Skeletal muscle tissue (tissue), 4 donors: Measurements from ENCODE around the gene FCRLB. TPM values are rescaled to one million over a fixed set of nuclear protein-coding genes. Genes with fewer than 3 reads are reported as not detected.

Source experiments
- H3K27ac ChIP-seq: one replicate; pipeline ENCODE4 v1.7.0; 2013; ENCODE audit warnings: mild to moderate bottlenecking, low read depth, low read length, inconsistent platforms
- H3K27me3 ChIP-seq, 3 donors: one replicate each; pipeline ENCODE4 v1.7.0; 2013; ENCODE audit warnings: low read length in 3 of 3; ENCODE audit not compliant: control insufficient read depth in 3 of 3, insufficient read depth in 3 of 3
- H3K36me3 ChIP-seq, 3 donors: one replicate each; pipeline ENCODE4 v1.7.0; 2013; ENCODE audit warnings: low read length in 3 of 3; ENCODE audit not compliant: control insufficient read depth in 3 of 3, insufficient read depth in 3 of 3
- H3K4me1 ChIP-seq, 3 donors: one replicate each; pipeline ENCODE4 v1.7.0; 2013; ENCODE audit warnings: low read length in 3 of 3, mild to moderate bottlenecking in 3 of 3; ENCODE audit not compliant: control insufficient read depth in 3 of 3, insufficient read depth in 3 of 3
- H3K4me3 ChIP-seq, 3 donors: one replicate each; pipeline ENCODE4 v1.7.0; 2013; ENCODE audit warnings: low read length in 3 of 3
- H3K9ac ChIP-seq, 3 donors: one replicate each; pipeline ENCODE4 v1.7.0; 2013; ENCODE audit warnings: low read length in 3 of 3, mild to moderate bottlenecking in 3 of 3, moderate library complexity in 2 of 3, low read depth in 1 of 3
- H3K9me3 ChIP-seq, 3 donors: one replicate each; pipeline ENCODE4 v1.7.0; 2013; ENCODE audit warnings: low read length in 3 of 3; ENCODE audit not compliant: control insufficient read depth in 3 of 3
- total RNA-seq: library from RNA; depleted of rRNA; stranded (reverse); fragments of >200 nt; gene quantifications from one replicate; pipeline ENCODE4 v1.2.3, GENCODE V29; 2014
- donor health status: Osteomylitis.

The FCRLB gene
- total RNA-seq, 1 donor from 2014 or later: 1.0 TPM

DNA sequence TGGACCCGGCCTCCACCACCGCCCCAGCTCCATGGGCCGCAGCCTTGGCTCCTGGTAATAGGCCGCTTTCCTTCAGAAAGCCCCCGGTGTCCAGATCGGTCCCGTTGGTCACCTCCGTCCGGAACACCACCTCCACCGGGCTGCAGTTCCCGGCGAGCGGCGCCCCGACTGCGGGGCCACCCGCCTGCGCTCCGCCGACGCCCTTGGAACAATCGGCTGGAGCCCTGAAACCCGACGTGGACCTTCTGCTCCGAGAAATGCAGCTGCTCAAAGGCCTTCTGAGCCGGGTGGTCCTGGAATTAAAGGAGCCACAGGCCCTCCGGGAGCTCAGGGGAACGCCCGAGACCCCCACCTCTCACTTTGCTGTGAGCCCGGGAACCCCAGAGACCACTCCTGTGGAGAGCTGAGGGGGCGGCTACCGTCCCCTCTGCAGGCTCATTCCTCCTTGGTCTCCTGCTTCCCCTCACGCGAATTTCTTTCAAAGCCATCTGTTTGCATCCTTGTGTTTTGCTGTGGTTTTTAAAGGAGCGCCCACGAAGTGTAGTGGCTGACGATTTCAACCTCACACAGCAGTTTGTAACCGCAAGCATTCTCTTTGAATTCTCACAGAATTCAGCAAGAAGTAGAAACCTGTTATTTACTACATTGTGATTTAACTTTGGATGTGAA is 6.0 kb downstream of the FCRLB start:
- Histone ChIP-seq H3K27me3 (peaks cover 8 to 45% (median 36%) of the 10 kb centered on the region in 3 donors), H3K9ac (peak overlapping the region; percentile 67 to 80 (median 79))

GRCh38 chr1:161728376-161729226 is 7.3 kb downstream of the FCRLB start:
- H3K9ac ChIP-seq: no peak overlapping the region
- peaks cover 2 to 35% (median 28%) of the 10 kb centered on the region in 3 donors for H3K27me3 ChIP-seq
- no peak overlapping the region for H3K27ac ChIP-seq
- H3K36me3 ChIP-seq: no peaks in the 10 kb centered on the region
- no peak overlapping the region for H3K4me3 ChIP-seq
- no peaks in the 10 kb centered on the region for H3K9me3 ChIP-seq
- H3K4me1 ChIP-seq: peaks cover 8 to 22% (median 10%) of the 10 kb centered on the region in 3 donors

More for the DNA sequence above, 6.0 kb downstream of the FCRLB start:
- Histone ChIP-seq H3K4me1 (peaks cover 8 to 22% (median 10%) of the 10 kb centered on the region in 3 donors), H3K27ac (peak overlapping the region; percentile 68), H3K36me3 (no peaks in the 10 kb centered on the region), H3K4me3 (peak overlapping the region; percentile 65 to 83 (median 78)), H3K9me3 (no peaks in the 10 kb centered on the region)

- Histone ChIP-seq H3K9me3 (no peaks in the 10 kb centered on the region), H3K36me3 (no peaks in the 10 kb centered on the region), H3K27me3 (peaks cover 0 to 25% (median 22%) of the 10 kb centered on the region in 3 donors), H3K4me1 (peaks cover 8 to 22% (median 10%) of the 10 kb centered on the region in 3 donors), H3K27ac (no peak overlapping the region), H3K4me3 (no peak overlapping the region), H3K9ac (no peak overlapping the region)
Observed at GRCh38 chr1:161730050-161730564, 8.8 kb downstream of the FCRLB start.

DNA sequence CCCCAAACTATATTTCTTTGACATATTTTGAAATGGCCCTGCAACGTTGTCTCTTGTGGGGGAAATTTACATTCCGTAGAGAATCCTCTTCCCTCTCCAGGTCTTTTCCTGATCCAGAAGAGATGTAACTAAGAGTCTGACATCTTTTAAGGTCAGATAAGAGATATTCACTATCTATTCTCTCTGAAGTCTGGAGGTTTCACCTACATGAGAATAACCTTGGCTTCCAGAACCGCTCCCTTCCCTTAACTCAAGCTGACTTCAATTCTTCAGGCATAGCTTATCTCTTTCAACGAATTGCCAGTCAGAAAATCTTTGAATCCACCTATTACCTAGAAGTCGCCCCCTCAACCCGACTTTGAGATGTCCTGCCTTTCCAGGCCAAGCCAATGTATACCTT is 9.9 kb downstream of the FCRLB start:
- Histone ChIP-seq H3K27ac (no peak overlapping the region), H3K4me1 (peaks cover 0 to 11% (median 3%) of the 10 kb centered on the region in 3 donors), H3K4me3 (no peak overlapping the region), H3K9ac (no peak overlapping the region), H3K9me3 (no peaks in the 10 kb centered on the region), H3K27me3 (peaks cover 0 to 15% (median 10%) of the 10 kb centered on the region in 3 donors), H3K36me3 (no peaks in the 10 kb centered on the region)

GRCh38 chr1:161731981-161732718 is 10.8 kb downstream of the FCRLB start:
- no peak overlapping the region for H3K9ac ChIP-seq
- no peak overlapping the region for H3K27ac ChIP-seq
- H3K36me3 ChIP-seq: no peaks in the 10 kb centered on the region
- peaks cover 0 to 5% (median 1%) of the 10 kb centered on the region in 3 donors for H3K4me1 ChIP-seq
- peaks cover 0 to 11% (median 6%) of the 10 kb centered on the region in 3 donors for H3K27me3 ChIP-seq
- H3K4me3 ChIP-seq: no peak overlapping the region
- H3K9me3 ChIP-seq: no peaks in the 10 kb centered on the region

DNA sequence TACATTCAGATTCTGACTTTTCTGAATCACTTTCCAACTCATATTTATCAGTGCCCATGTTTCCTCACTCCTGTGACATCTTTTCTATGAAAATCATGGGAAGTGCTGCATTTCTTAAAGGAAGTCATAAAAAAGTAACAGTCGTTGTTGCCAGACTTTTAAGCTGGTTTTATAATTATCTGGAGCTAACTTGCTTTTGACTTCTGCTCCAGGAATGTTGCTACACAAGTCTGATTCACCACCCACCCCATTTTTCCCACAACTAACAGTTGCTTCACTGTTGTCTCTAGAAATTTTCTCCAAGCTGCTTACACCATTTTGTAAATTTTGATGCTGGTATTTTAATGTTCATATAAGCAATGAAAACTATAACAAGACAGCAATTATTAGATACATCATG is 12.2 kb downstream of the FCRLB start:
- Histone ChIP-seq H3K9ac (no peak overlapping the region), H3K4me3 (no peak overlapping the region), H3K9me3 (no peaks in the 10 kb centered on the region), H3K27ac (no peak overlapping the region), H3K36me3 (no peaks in the 10 kb centered on the region), H3K27me3 (peaks cover 0 to 5% (median 0%) of the 10 kb centered on the region in 3 donors), H3K4me1 (no peaks in the 10 kb centered on the region)

DNA sequence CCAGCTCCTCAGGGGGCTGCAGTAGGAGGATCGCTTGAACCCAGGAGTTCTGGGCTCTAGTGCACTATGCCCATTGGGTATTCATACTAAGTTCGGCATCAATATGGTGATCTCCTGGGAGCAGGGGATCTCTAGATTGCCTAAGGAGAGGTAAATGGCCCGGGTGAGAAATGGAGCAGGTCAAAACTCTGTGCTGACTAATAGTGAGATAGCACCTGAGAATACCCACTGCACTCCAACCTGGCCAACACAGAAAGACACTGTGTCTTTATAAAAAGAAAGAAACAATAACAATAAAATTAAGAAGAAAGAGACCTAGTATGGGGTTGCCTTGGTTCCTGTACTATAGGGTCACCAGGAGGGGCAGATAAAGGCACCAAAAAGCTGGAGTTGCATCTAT is 14.5 kb downstream of the FCRLB start:
- Histone ChIP-seq H3K9ac (no peak overlapping the region), H3K27me3 (peaks cover 0 to 3% (median 0%) of the 10 kb centered on the region in 3 donors), H3K27ac (no peak overlapping the region), H3K36me3 (no peaks in the 10 kb centered on the region), H3K4me1 (no peaks in the 10 kb centered on the region), H3K9me3 (no peaks in the 10 kb centered on the region), H3K4me3 (no peak overlapping the region)

DNA sequence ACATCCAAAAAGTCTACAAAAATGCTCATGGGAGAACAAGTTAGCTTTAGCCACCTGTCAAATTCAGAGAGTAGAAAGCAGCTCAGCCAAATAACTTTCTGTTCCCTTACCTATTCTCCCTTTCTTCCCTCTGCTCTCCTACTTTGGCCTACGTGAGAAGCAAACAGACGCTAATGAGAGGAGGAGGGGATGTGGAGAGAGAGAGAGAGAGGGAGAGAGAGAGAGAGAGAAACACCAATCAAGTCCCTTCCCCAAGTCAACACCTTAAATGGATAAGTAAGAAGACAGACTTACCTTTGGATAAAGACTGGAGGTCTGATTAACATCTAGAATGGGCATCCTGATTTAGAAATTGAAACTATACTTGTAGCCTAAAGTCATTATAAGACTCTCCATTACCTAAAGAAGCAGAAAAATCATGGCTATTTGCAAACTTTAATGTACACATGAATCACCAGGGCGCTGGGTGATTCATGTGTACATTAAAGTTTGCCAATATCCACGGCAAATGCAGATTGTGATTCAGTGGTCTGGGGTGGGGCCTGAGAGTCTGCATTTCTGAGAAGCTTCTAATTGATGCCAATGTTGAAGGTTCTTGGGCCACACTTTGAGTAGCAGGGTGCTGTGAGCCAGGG is 15.1 kb downstream of the FCRLB start:
- Histone ChIP-seq H3K36me3 (no peaks in the 10 kb centered on the region), H3K4me1 (no peaks in the 10 kb centered on the region)

DNA sequence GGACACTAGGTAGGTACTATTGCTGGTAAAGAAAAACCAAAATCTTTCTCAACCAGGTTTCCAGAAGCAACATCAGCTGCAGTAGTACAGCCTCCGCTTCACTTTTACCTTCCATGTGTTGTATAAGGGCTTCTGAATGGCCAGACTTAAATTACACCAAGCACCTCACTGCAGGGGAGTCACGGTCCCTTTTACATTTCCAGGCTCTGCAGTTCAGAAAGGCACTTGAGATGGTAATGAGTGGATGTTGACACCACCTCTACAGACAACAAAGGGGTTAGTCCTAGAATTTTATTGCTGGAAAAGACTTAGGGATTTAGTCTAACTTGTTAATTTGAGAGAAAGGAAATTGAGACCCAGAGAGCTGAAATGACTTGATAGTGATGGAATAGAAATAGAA is 16.3 kb downstream of the FCRLB start:
- Histone ChIP-seq H3K9ac (no peak overlapping the region), H3K36me3 (no peaks in the 10 kb centered on the region), H3K9me3 (no peaks in the 10 kb centered on the region), H3K4me3 (no peak overlapping the region), H3K27ac (no peak overlapping the region), H3K4me1 (no peaks in the 10 kb centered on the region), H3K27me3 (peaks cover 0 to 3% (median 0%) of the 10 kb centered on the region in 3 donors)

More for the DNA sequence above, 15.1 kb downstream of the FCRLB start:
- no peaks in the 10 kb centered on the region for H3K9me3 ChIP-seq
- no peak overlapping the region for H3K27ac ChIP-seq
- no peak overlapping the region for H3K9ac ChIP-seq
- no peak overlapping the region for H3K4me3 ChIP-seq
- peaks cover 0 to 3% (median 0%) of the 10 kb centered on the region in 3 donors for H3K27me3 ChIP-seq
